SK-N-SH (cell line): ENCODE results near the gene BICD2. TPM values are rescaled to one million over a fixed set of nuclear protein-coding genes. Genes with fewer than 3 reads are reported as not detected.

Experiments used
- CTCF ChIA-PET: fragments of 300-600, 350-600 bp; formaldehyde crosslinking; extraction: SDS; loops from one replicate; lab custom pipeline; 2021; lab: Yijun Ruan, JAX
- POLR2A ChIA-PET: fragments of 350-600 bp; sonication (Branson Sonifier 250); formaldehyde crosslinking; extraction: SDS; loops from one replicate; lab custom pipeline; 2020; ENCODE audit warnings: antibody characterized with exemption, inconsistent platforms; lab: Yijun Ruan, JAX
- DNase-seq: peaks from one replicate; pipeline ENCODE4 v3.0.0; 2012
- H2AFZ ChIP-seq: fragments of 200-600 bp; sonication (generic); 2 replicates; pipeline ENCODE4 v1.8.1; 2016; ENCODE audit warnings: antibody characterized with exemption, mild to moderate bottlenecking, low read depth
- H3F3A ChIP-seq: fragments of 200-600 bp; sonication (generic); replicated peaks from 2 replicates; pipeline ENCODE3; 2016; ENCODE audit warnings: antibody characterized with exemption, mild to moderate bottlenecking; ENCODE audit not compliant: insufficient read depth
- H3K27ac ChIP-seq, 2 experiments: fragments of 200-500 bp in 1 of 2; fragments of 200-600 bp in 1 of 2; sonication (Bioruptor generic) in 1 of 2; sonication (generic), shearing (Covaris generic) in 1 of 2; 2 replicates each; pipeline versions ENCODE4 v1.5.1 to v1.6.1; 2014 to 2016; ENCODE audit warnings: low read depth in 2 of 2, inconsistent platforms in 1 of 2, low read length in 1 of 2, mild to moderate bottlenecking in 1 of 2, mixed read lengths in 1 of 2
- H3K27me3 ChIP-seq: fragments of 200-600 bp; sonication (generic), shearing (Covaris generic); 2 replicates; pipeline ENCODE4 v1.6.1; 2016; ENCODE audit warnings: mixed run types; ENCODE audit not compliant: insufficient read depth
- H3K36me3 ChIP-seq, 2 experiments: fragments of 200-500 bp in 1 of 2; fragments of 200-600 bp in 1 of 2; sonication (Bioruptor generic) in 1 of 2; sonication (generic) in 1 of 2; replicated peaks in 1 of 2; 2 replicates each; pipeline versions ENCODE3 to v1.5.1; 2014 to 2016; ENCODE audit warnings: low read length in 1 of 2, mild to moderate bottlenecking in 1 of 2; ENCODE audit not compliant: insufficient read depth in 2 of 2, control insufficient read depth in 1 of 2
- H3K4me1 ChIP-seq, 2 experiments: fragments of 200-500 bp in 1 of 2; fragments of 200-600 bp in 1 of 2; sonication (Bioruptor generic) in 1 of 2; sonication (generic), shearing (Covaris generic) in 1 of 2; 2 replicates each; pipeline versions ENCODE4 v1.5.1 to v1.6.1; 2014 to 2016; ENCODE audit warnings: low read depth in 1 of 2, low read length in 1 of 2, mixed run types in 1 of 2; ENCODE audit not compliant: insufficient read depth in 2 of 2, control insufficient read depth in 1 of 2
- H3K4me2 ChIP-seq: fragments of 200-600 bp; sonication (generic), shearing (Covaris generic); 2 replicates; pipeline ENCODE4 v1.6.1; 2017; ENCODE audit warnings: mixed run types
- H3K4me3 ChIP-seq, 2 experiments: fragments of 200-500 bp in 1 of 2; fragments of 200-600 bp in 1 of 2; sonication (Bioruptor generic) in 1 of 2; sonication (generic), shearing (Covaris generic) in 1 of 2; 2 replicates each; pipeline versions ENCODE4 v1.5.1 to v1.8.1; 2014 to 2016; ENCODE audit warnings: low read depth in 2 of 2, inconsistent platforms in 1 of 2, low read length in 1 of 2, mild to moderate bottlenecking in 1 of 2, mixed read lengths in 1 of 2, moderate library complexity in 1 of 2
- H3K79me2 ChIP-seq: fragments of 200-600 bp; sonication (generic); 2 replicates; pipeline ENCODE4 v1.8.1; 2017; ENCODE audit warnings: mild to moderate bottlenecking; ENCODE audit not compliant: insufficient read depth
- H3K9ac ChIP-seq: fragments of 200-600 bp; sonication (generic); 2 replicates; pipeline ENCODE4 v1.6.1; 2017; ENCODE audit warnings: mixed run types
- H3K9me2 ChIP-seq: fragments of 200-600 bp; sonication (generic); 2 replicates; pipeline ENCODE4 v1.6.1; 2017; ENCODE audit warnings: mixed run types
- H3K9me3 ChIP-seq: fragments of 200-600 bp; sonication (generic); 2 replicates; pipeline ENCODE4 v1.6.1; 2017; ENCODE audit warnings: mixed run types, mild to moderate bottlenecking, moderate library complexity
- H4K20me1 ChIP-seq: fragments of 200-600 bp; sonication (generic); 2 replicates; pipeline ENCODE4 v1.6.1; 2017; ENCODE audit warnings: mild to moderate bottlenecking, mixed run types; ENCODE audit not compliant: insufficient read depth
- GATA2 ChIP-seq: sonication (generic); formaldehyde crosslinking; IDR thresholded peaks from 2 replicates; pipeline ENCODE4 v1.5.0; 2020; ENCODE audit warnings: mild to moderate bottlenecking, missing genetic modification reagents
- IRF3 ChIP-seq: fragments of 150-350 bp; IDR thresholded peaks from 2 replicates; pipeline ENCODE4 v1.6.1; 2016; ENCODE audit warnings: mild to moderate bottlenecking, low read depth, low read length
- MXI1 ChIP-seq: IDR thresholded peaks from 2 replicates; pipeline ENCODE4 v1.6.1; 2012; ENCODE audit warnings: mild to moderate bottlenecking, low read depth, low read length, improper control_type of control experiment
- RAD21 ChIP-seq: IDR thresholded peaks from 2 replicates; pipeline ENCODE4 v1.6.1; 2012; ENCODE audit warnings: mild to moderate bottlenecking, low read length
- RXRA ChIP-seq: IDR thresholded peaks from 2 replicates; pipeline ENCODE4 v1.4.0; 2012; ENCODE audit warnings: low read depth, mild to moderate bottlenecking, borderline replicate concordance
- SIN3A ChIP-seq: IDR thresholded peaks from 2 replicates; pipeline ENCODE4 v1.6.1; 2012; ENCODE audit warnings: low read depth, mild to moderate bottlenecking, low read length, moderate library complexity, borderline replicate concordance
- YY1 ChIP-seq: IDR thresholded peaks from 2 replicates; pipeline ENCODE4 v1.4.0; 2012; ENCODE audit warnings: low read depth, mild to moderate bottlenecking
- WGBS: methylation state at CpG from one replicate; pipeline ENCODE4 v1.1.6; 2017; ENCODE audit warnings: low lambda C conversion rate; 5-methylcytosine and 5-hydroxymethylcytosine counted together
- polyA plus RNA-seq, 3 experiments: library from polyadenylated mRNA; depleted of rRNA; stranded (reverse); fragments of >200 nt; gene quantifications; 2 replicates each; pipeline ENCODE4 v1.2.3, GENCODE V29; 2012
- TF ChIP-seq, protein P1 (sequence below): IDR thresholded peaks from 2 replicates; pipeline ENCODE4 v1.6.1; 2012; ENCODE audit warnings: mild to moderate bottlenecking, low read depth, low read length, moderate library complexity
- TF ChIP-seq, protein P2 (sequence below): IDR thresholded peaks from 2 replicates; pipeline ENCODE4 v1.4.0; 2012; ENCODE audit warnings: low read depth, borderline replicate concordance
- TF ChIP-seq, protein P3 (sequence below): fragments of 200-600 bp; sonication (generic); IDR thresholded peaks from 2 replicates; pipeline ENCODE4 v1.6.1; 2017; ENCODE audit warnings: antibody characterized with exemption, mild to moderate bottlenecking, moderate library complexity
- TF ChIP-seq, protein P4 (sequence below): fragments of 150-350 bp; IDR thresholded peaks from 2 replicates; pipeline ENCODE4 v1.6.1; 2017; ENCODE audit warnings: antibody characterized with exemption, low read length, low read depth, borderline replicate concordance

Gene BICD2
- polyA plus RNA-seq, 1 of the 3 experiments (the other 2 are of a cell fraction), result 19.6 TPM

GRCh38 chr9:92763721-92764380 lies 782 bp downstream of the BICD2 start:
- Histone ChIP-seq H3K36me3 (peaks cover 0 to 5% of the 10 kb centered on the region in 2 experiments), H3K9me2 (no peaks in the 10 kb centered on the region), H3K4me1 (peaks cover 9 to 47% of the 10 kb centered on the region in 2 experiments; a peak in 2 of 4 replicates), H3K27ac (peak overlapping the region in 1 of 2 experiments; percentile 60; a peak in 3 of 4 replicates), H2AFZ (no peak overlapping the region; the same call in 1 of the 2 replicates), H3K79me2 (peaks cover 57% of the 10 kb centered on the region), H3F3A (peaks cover 7% of the 10 kb centered on the region), H3K4me2 (peak overlapping the region; percentile 99), H3K4me3 (peak overlapping the region; percentile 79 to 81), H3K9me3 (no peaks in the 10 kb centered on the region), H3K9ac (peak overlapping the region; percentile 90), H3K27me3 (no peaks in the 10 kb centered on the region), H4K20me1 (peaks cover 49% of the 10 kb centered on the region)
- TF ChIP-seq, protein P1, sequence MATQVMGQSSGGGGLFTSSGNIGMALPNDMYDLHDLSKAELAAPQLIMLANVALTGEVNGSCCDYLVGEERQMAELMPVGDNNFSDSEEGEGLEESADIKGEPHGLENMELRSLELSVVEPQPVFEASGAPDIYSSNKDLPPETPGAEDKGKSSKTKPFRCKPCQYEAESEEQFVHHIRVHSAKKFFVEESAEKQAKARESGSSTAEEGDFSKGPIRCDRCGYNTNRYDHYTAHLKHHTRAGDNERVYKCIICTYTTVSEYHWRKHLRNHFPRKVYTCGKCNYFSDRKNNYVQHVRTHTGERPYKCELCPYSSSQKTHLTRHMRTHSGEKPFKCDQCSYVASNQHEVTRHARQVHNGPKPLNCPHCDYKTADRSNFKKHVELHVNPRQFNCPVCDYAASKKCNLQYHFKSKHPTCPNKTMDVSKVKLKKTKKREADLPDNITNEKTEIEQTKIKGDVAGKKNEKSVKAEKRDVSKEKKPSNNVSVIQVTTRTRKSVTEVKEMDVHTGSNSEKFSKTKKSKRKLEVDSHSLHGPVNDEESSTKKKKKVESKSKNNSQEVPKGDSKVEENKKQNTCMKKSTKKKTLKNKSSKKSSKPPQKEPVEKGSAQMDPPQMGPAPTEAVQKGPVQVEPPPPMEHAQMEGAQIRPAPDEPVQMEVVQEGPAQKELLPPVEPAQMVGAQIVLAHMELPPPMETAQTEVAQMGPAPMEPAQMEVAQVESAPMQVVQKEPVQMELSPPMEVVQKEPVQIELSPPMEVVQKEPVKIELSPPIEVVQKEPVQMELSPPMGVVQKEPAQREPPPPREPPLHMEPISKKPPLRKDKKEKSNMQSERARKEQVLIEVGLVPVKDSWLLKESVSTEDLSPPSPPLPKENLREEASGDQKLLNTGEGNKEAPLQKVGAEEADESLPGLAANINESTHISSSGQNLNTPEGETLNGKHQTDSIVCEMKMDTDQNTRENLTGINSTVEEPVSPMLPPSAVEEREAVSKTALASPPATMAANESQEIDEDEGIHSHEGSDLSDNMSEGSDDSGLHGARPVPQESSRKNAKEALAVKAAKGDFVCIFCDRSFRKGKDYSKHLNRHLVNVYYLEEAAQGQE, result no peak
- peak; percentile 59; the same call in 1 of the 2 replicates for TF ChIP-seq MXI1
- CTCF ChIA-PET, result interaction anchor here (1.1 to 3.6 kb wide), 8 partner anchors 16 to 167 kb away, joined by 3 to 32 read pairs (median 7); no protein-coding TSS in a partner anchor
- peak; percentile 81 for DNase-seq
- WGBS, result 2% methylated on average over 10 of the region's 42 CpGs
- POLR2A ChIA-PET, result interaction anchor here (1.2 to 1.9 kb wide), 2 partner anchors 14 to 46 kb away, joined by 4 read pairs; no protein-coding TSS in a partner anchor

GRCh38 chr9:92762781-92763708 lies 1.6 kb downstream of the BICD2 start:
- Histone ChIP-seq H3K27ac (no peak overlapping the region; a peak in 1 of 4 replicates), H3K36me3 (peaks cover 0 to 5% of the 10 kb centered on the region in 2 experiments), H3K27me3 (no peaks in the 10 kb centered on the region), H3K9me2 (no peaks in the 10 kb centered on the region), H3K4me2 (peak overlapping the region; percentile 99), H3F3A (peaks cover 7% of the 10 kb centered on the region), H4K20me1 (peaks cover 49% of the 10 kb centered on the region), H2AFZ (no peak overlapping the region), H3K4me3 (peak overlapping the region; percentile 79 to 81), H3K9me3 (no peaks in the 10 kb centered on the region), H3K9ac (peak overlapping the region; percentile 90), H3K4me1 (peaks cover 9 to 47% of the 10 kb centered on the region in 2 experiments; a peak in 2 of 4 replicates), H3K79me2 (peaks cover 65% of the 10 kb centered on the region)
- WGBS, result 52% methylated on average over 11 of the region's 19 CpGs
- DNase-seq, result no peak
- TF ChIP-seq, protein P2, sequence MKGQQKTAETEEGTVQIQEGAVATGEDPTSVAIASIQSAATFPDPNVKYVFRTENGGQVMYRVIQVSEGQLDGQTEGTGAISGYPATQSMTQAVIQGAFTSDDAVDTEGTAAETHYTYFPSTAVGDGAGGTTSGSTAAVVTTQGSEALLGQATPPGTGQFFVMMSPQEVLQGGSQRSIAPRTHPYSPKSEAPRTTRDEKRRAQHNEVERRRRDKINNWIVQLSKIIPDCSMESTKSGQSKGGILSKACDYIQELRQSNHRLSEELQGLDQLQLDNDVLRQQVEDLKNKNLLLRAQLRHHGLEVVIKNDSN, result no peak
- TF ChIP-seq RAD21, result no peak
- no peak for TF ChIP-seq YY1
- TF ChIP-seq IRF3, result no peak
- TF ChIP-seq MXI1, result no peak
- TF ChIP-seq, protein P3, sequence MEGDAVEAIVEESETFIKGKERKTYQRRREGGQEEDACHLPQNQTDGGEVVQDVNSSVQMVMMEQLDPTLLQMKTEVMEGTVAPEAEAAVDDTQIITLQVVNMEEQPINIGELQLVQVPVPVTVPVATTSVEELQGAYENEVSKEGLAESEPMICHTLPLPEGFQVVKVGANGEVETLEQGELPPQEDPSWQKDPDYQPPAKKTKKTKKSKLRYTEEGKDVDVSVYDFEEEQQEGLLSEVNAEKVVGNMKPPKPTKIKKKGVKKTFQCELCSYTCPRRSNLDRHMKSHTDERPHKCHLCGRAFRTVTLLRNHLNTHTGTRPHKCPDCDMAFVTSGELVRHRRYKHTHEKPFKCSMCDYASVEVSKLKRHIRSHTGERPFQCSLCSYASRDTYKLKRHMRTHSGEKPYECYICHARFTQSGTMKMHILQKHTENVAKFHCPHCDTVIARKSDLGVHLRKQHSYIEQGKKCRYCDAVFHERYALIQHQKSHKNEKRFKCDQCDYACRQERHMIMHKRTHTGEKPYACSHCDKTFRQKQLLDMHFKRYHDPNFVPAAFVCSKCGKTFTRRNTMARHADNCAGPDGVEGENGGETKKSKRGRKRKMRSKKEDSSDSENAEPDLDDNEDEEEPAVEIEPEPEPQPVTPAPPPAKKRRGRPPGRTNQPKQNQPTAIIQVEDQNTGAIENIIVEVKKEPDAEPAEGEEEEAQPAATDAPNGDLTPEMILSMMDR, result no peak
- TF ChIP-seq, protein P4, sequence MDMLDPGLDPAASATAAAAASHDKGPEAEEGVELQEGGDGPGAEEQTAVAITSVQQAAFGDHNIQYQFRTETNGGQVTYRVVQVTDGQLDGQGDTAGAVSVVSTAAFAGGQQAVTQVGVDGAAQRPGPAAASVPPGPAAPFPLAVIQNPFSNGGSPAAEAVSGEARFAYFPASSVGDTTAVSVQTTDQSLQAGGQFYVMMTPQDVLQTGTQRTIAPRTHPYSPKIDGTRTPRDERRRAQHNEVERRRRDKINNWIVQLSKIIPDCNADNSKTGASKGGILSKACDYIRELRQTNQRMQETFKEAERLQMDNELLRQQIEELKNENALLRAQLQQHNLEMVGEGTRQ, result no peak
- TF ChIP-seq SIN3A, result no peak
- no peak for TF ChIP-seq GATA2 (CRISPR knock-in tag)
- no peak for TF ChIP-seq RXRA
- POLR2A ChIA-PET, result interaction anchor here (1.2 to 1.9 kb wide), 2 partner anchors 14 to 45 kb away, joined by 4 read pairs; no protein-coding TSS in a partner anchor
- CTCF ChIA-PET, result interaction anchor here (1.2 to 3.6 kb wide), 6 partner anchors 16 to 49 kb away, joined by 3 to 32 read pairs (median 7); no protein-coding TSS in a partner anchor
